Heart left ventricle (tissue), 13 donors: ENCODE data around the gene STK4.
A peak's percentile ranks its signal among the peaks of the same experiment; 100 is the strongest.

Experiments used
- POLR2A ChIP-seq, 2 donors: fragments of 450-650 bp; IDR thresholded peaks; one replicate each; pipeline ENCODE4 v1.6.1; 2017; ENCODE audit warnings: antibody characterized with exemption in 2 of 2, mild to moderate bottlenecking in 2 of 2, moderate library complexity in 2 of 2
- TF ChIP-seq, protein P1 (sequence below), 12 donors: fragments of 200-600 bp; sonication (generic) in 4 of 12; IDR thresholded peaks; one replicate each; pipeline versions ENCODE4 v1.5.0 to v1.8.0; 2018 to 2022; ENCODE audit warnings: antibody characterized with exemption in 12 of 12, mild to moderate bottlenecking in 5 of 12
- donor health status: ischemic (EF 13 %, LVEDD 7.1; RV severe dilation, severe dysfunction).
- donor health status: DM: no; HTN: yes; CAD: no.
- donor health status: DM: no; HTN: no; CAD: no.
- donor health status: ischemic (EF 25% LVEDD 6.9; RV normal size, moderate dysfunction).
- donor health status: ischemic (EF 25% LVEDD 5.7; RV mildly dilated, moderate dysfunction).
- donor health status: ischemic (EF 35%, LVEDD 5.7; RV mildly dilated, moderate dysfunction).
- donor health status: nonischemic (EF 11% LVEDD 7.7; RV severe dilation, severe dysfunction).
- donor health status: DM: yes; HTN: yes; CAD: no.
- donor health status: PGD.
- donor health status: ischemic (EF 29% LVEDD 5.4; RV normal size, mild dysfunction).
- donor health status: nonischemic (EF 23%, LVEDD 6.1; RV moderate dilation, normal function).

DNA sequence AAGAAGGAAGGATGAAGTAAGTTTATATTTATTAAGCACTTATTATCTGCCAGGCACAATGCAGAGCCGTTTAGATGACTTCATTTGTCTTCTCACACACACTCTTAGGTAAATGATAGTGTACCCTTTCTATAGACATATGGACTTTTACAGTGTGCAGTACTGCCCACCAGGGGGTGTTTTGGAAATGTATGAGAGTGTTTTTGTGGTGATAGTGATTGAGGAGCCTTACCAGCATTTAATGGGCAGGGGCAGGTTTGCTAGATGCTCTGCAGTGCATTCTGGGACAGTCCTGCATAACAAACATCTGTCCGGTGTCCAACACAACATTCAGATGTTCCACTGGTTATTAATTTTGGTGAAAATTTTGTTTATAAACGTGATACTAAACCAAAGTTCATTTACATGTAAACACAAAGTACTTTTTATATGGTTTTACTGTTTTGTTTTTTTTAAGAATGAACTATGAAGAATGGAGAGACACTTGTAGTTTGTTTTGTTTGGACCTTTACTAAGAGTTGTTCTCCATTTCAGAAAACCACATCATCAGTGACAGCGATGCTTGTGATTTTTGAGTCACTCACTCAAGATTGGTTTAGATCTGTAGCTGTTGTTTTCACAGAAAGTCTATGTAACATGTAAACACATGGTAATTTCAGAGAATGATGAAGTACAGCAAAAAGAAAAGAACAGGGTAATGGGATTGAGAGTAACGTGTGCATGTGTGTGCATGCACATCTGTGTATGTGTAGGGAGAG lies 114.7 kb downstream of the STK4 start:
- TF ChIP-seq, protein P1, sequence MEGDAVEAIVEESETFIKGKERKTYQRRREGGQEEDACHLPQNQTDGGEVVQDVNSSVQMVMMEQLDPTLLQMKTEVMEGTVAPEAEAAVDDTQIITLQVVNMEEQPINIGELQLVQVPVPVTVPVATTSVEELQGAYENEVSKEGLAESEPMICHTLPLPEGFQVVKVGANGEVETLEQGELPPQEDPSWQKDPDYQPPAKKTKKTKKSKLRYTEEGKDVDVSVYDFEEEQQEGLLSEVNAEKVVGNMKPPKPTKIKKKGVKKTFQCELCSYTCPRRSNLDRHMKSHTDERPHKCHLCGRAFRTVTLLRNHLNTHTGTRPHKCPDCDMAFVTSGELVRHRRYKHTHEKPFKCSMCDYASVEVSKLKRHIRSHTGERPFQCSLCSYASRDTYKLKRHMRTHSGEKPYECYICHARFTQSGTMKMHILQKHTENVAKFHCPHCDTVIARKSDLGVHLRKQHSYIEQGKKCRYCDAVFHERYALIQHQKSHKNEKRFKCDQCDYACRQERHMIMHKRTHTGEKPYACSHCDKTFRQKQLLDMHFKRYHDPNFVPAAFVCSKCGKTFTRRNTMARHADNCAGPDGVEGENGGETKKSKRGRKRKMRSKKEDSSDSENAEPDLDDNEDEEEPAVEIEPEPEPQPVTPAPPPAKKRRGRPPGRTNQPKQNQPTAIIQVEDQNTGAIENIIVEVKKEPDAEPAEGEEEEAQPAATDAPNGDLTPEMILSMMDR (IDR thresholded peaks at IDR 0.05): peak in 2 of 12 donors; percentile 11 to 17
- TF ChIP-seq POLR2A (IDR thresholded peaks at IDR 0.05): no peak
